GM12878 (cell line): ENCODE results near the gene SLC15A4. TPM values are rescaled to one million over a fixed set of nuclear protein-coding genes. Genes with fewer than 3 reads are reported as not detected.

Source experiments
- BCLAF1 ChIP-seq: fragments of 450-650 bp; IDR thresholded peaks from 2 replicates; pipeline ENCODE4 v1.6.1; 2017; ENCODE audit warnings: antibody characterized with exemption, mild to moderate bottlenecking, moderate library complexity
- CBX3 ChIP-seq: fragments of 200-600 bp; sonication (generic); IDR thresholded peaks from 2 replicates; pipeline ENCODE4 v1.6.1; 2016; ENCODE audit warnings: low read depth, borderline replicate concordance
- CREB1 ChIP-seq: IDR thresholded peaks from 2 replicates; pipeline ENCODE4 v1.6.1; 2012; ENCODE audit warnings: low read depth, mild to moderate bottlenecking, inconsistent platforms
- EED ChIP-seq: sonication (generic); IDR thresholded peaks from 2 replicates; pipeline ENCODE4 v1.6.1; 2016; ENCODE audit warnings: antibody characterized with exemption, low read depth
- ELK1 ChIP-seq: IDR thresholded peaks from 2 replicates; pipeline ENCODE4 v1.6.1; 2012; ENCODE audit warnings: low read depth, low read length, improper control_type of control experiment
- EP300 ChIP-seq, 2 experiments: fragments of 150-350 bp in 1 of 2; IDR thresholded peaks; 2 replicates each; pipeline ENCODE4 v1.6.1; 2011 to 2012; ENCODE audit warnings: low read depth in 2 of 2, low read length in 2 of 2, borderline replicate concordance in 1 of 2, improper control_type of control experiment in 1 of 2, inconsistent platforms in 1 of 2; ENCODE audit not compliant: control insufficient read depth in 1 of 2
- FOXM1 ChIP-seq: IDR thresholded peaks from 2 replicates; pipeline ENCODE4 v1.6.1; 2012; ENCODE audit warnings: low read depth, mild to moderate bottlenecking, inconsistent platforms, low read length, moderate library complexity
- JUND ChIP-seq: IDR thresholded peaks from 2 replicates; pipeline ENCODE4 v1.6.1; 2012; ENCODE audit warnings: low read depth, mild to moderate bottlenecking, low read length, improper control_type of control experiment, moderate library complexity
- MTA3 ChIP-seq: IDR thresholded peaks from 2 replicates; pipeline ENCODE4 v1.6.1; 2012; ENCODE audit warnings: low read length, inconsistent platforms, borderline replicate concordance
- polyA plus RNA-seq, 11 experiments: library from polyadenylated mRNA; depleted of rRNA in 4 of 11; unstranded in 6 of 11; stranded (reverse) in 5 of 11; fragments of >200 nt; fragmentation: Nextera tagmentation in 4 of 11; fragmentation: Illumina TruSeq in 1 of 11; extraction: Ambion mirVana in 4 of 11; extraction: Trizol in 1 of 11; gene quantifications; 1 replicate in 1 of 11; 2 replicates in 10 of 11; pipeline versions ENCODE4 v1.2.1 to v1.2.3, GENCODE V29; 2011 to 2016; ENCODE audit warnings: inconsistent platforms in 2 of 11, missing spikeins in 2 of 11, low read depth in 1 of 11
- total RNA-seq, 4 experiments: library from RNA; depleted of rRNA in 3 of 4; stranded (reverse); fragments of >200 nt in 3 of 4; fragmentation: Illumina TruSeq in 1 of 4; extraction: Trizol in 1 of 4; gene quantifications; 2 replicates each; pipeline versions ENCODE4 v1.2.1 to v1.2.3, GENCODE V29; 2013 to 2021

Gene SLC15A4
- total and polyA plus RNA-seq, 10 of the 15 experiments (the other 5 are each of a cell fraction or from before 2014, with no cell fraction given), result 12.7 to 257 (median 36.6) TPM

GRCh38 chr12:128810182-128811127 lies 13.3 kb downstream of the SLC15A4 start (continued):
- peak; percentile 64 to 93 for TF ChIP-seq EP300 (IDR thresholded peaks at IDR 0.05; ENCODE audit: borderline replicate concordance in 1 of 2, control insufficient read depth in 1 of 2, low read depth in 2 of 2, low read length in 2 of 2)
- TF ChIP-seq EED, result peak; percentile 73
- peak; percentile 90 for TF ChIP-seq CREB1
- TF ChIP-seq FOXM1, result peak; percentile 83
- no peak for TF ChIP-seq BCLAF1
- TF ChIP-seq MTA3, result peak; percentile 72; the same call in 1 of the 2 replicates
- TF ChIP-seq CBX3, result no peak
- TF ChIP-seq ELK1, result no peak
- peak; percentile 89 for TF ChIP-seq JUND
- TF ChIP-seq, all 136 proteins: peak for 72
